Right lobe of liver (tissue), 6 donors: ENCODE measurements around the gene C3orf85. TPM values are rescaled to one million over a fixed set of nuclear protein-coding genes. Genes with fewer than 3 reads are reported as not detected.

Experiments
- ATAC-seq, 4 donors: fragments of 200-7000 bp; cut with Tn5 transposase; one replicate each; pipeline ENCODE4 v1.9.1; 2020; ENCODE audit warnings: mild to moderate bottlenecking in 4 of 4, moderate library complexity in 4 of 4
- DNase-seq, 3 donors: peaks; one replicate each; pipeline ENCODE4 v3.0.0-alpha.2; 2020
- H3K27ac ChIP-seq, 3 donors: fragments of 200-600 bp; one replicate each; pipeline ENCODE4 v1.8.0; 2022
- H3K27me3 ChIP-seq, 2 donors: fragments of 200-600 bp; one replicate each; pipeline ENCODE4 v1.8.0; 2022
- H3K36me3 ChIP-seq, 4 donors: fragments of 200-600 bp; sonication (generic) in 1 of 4; one replicate each; pipeline versions ENCODE4 v1.5.1 to v1.8.0; 2017 to 2022; ENCODE audit warnings: control low read depth in 1 of 4
- H3K4me1 ChIP-seq, 4 donors: fragments of 200-600 bp; sonication (generic) in 1 of 4; one replicate each; pipeline versions ENCODE4 v1.5.1 to v1.8.0; 2017 to 2022; ENCODE audit warnings: control low read depth in 1 of 4
- H3K4me3 ChIP-seq, 3 donors: fragments of 200-600 bp; one replicate each; pipeline ENCODE4 v1.8.0; 2022
- H3K9me3 ChIP-seq, 4 donors: fragments of 200-600 bp; sonication (generic) in 1 of 4; one replicate each; pipeline versions ENCODE4 v1.5.1 to v1.8.0; 2017 to 2022; ENCODE audit warnings: control low read depth in 1 of 4
- CTCF ChIP-seq, 4 donors: fragments of 200-600 bp in 3 of 4; fragments of 450-650 bp in 1 of 4; IDR thresholded peaks; one replicate each; pipeline versions ENCODE4 v1.5.1 to v1.8.0; 2016 to 2022; ENCODE audit warnings: antibody characterized with exemption in 4 of 4, mild to moderate bottlenecking in 2 of 4
- POLR2A ChIP-seq: fragments of 450-650 bp; IDR thresholded peaks from one replicate; pipeline ENCODE4 v1.6.1; 2017; ENCODE audit warnings: antibody characterized with exemption, mild to moderate bottlenecking
- WGBS: methylation state at CpG from one replicate; pipeline ENCODE4 v1.1.6; 2018; ENCODE audit warnings: low coverage, low lambda C conversion rate; ENCODE audit not compliant: insufficient coverage; ENCODE audit errors: missing lambda C conversion rate; 5-methylcytosine and 5-hydroxymethylcytosine counted together
- intact Hi-C, 2 donors: fragments of 100-400 bp; cut with DNase I; formaldehyde crosslinking; loops; one replicate each; pipeline versions ENCODE4 v1.11.2 to v1.14.1; 2022
- total RNA-seq, 6 experiments: library from RNA; depleted of rRNA in 2 of 6; stranded (reverse); fragments of >200 nt in 2 of 6; fragmentation: NEBNext Ultra II Directional in 3 of 6; extraction: Animal tissue kit (Norgen Biotek cat#: 25700) in 3 of 6; gene quantifications; one replicate each; pipeline versions ENCODE4 v1.1.0 to v1.2.4, GENCODE V29; 2016 to 2023
- donor health status: DM: no; HTN: yes; CAD: no.
- donor health status: DM: no; HTN: no; CAD: no.
- donor health status: DM: no; HTN: no; CAD: no.
- donor health status: DM: no; HTN: yes; CAD: no.
- donor health status: DM: no; HTN: yes; CAD: no.

Gene C3orf85
- total RNA-seq, 6 experiments from 2014 or later = 3.3 to 12.6 (median 9.5) TPM

GRCh38 chr3:109115451-109115850, 21.1 kb upstream of the C3orf85 start:
- Histone ChIP-seq H3K9me3 (no peaks in the 10 kb centered on the region), H3K27me3 (no peaks in the 10 kb centered on the region), H3K27ac (no peak overlapping the region), H3K4me1 (no peaks in the 10 kb centered on the region), H3K36me3 (no peaks in the 10 kb centered on the region), H3K4me3 (no peak overlapping the region)
- ATAC-seq (no peak), DNase-seq (no peak)
- TF ChIP-seq CTCF (IDR thresholded peaks at IDR 0.05) (no peak), POLR2A (no peak)
- intact Hi-C loops = no loop called here
- 77% methylated on average over 2 of the region's 2 CpGs for WGBS

GRCh38 chr3:109116031-109116430, 20.5 kb upstream of the C3orf85 start:
- DNase-seq = no peak
- TF ChIP-seq CTCF (IDR thresholded peaks at IDR 0.05) = no peak
- no peak for TF ChIP-seq POLR2A
- Histone ChIP-seq H3K27me3 (no peaks in the 10 kb centered on the region), H3K4me3 (no peak overlapping the region), H3K9me3 (no peaks in the 10 kb centered on the region), H3K27ac (no peak overlapping the region), H3K36me3 (no peaks in the 10 kb centered on the region), H3K4me1 (no peaks in the 10 kb centered on the region)
- WGBS = 86% methylated on average over 2 of the region's 2 CpGs
- no peak for ATAC-seq
- intact Hi-C loops = no loop called here

- no peak for TF ChIP-seq CTCF (IDR thresholded peaks at IDR 0.05)
- TF ChIP-seq POLR2A = no peak
- intact Hi-C loops = no loop called here
- WGBS = 91% methylated on average over 18 of the region's 38 CpGs
- Histone ChIP-seq H3K4me3 (no peak within 1 kb of the TSS), H3K27me3 (no peaks in the 10 kb centered on the region), H3K36me3 (no peaks in the 10 kb centered on the region), H3K9me3 (no peaks in the 10 kb centered on the region), H3K27ac (no peak within 1 kb of the TSS), H3K4me1 (no peaks in the 10 kb centered on the region)
- ATAC-seq = no peak
- DNase-seq = peak in 1 of 3 donors; percentile 16
Measured at GRCh38 chr3:109117939-109118338, 18.6 kb upstream of the C3orf85 start, which contains the start of gene MORC1. TSS of gene MORC1 (minus strand) at chr3:109118134. CDS start at chr3:109118059, 75 bp downstream.

- Histone ChIP-seq H3K27ac (no peak overlapping the region), H3K36me3 (no peaks in the 10 kb centered on the region), H3K4me1 (no peaks in the 10 kb centered on the region), H3K9me3 (no peaks in the 10 kb centered on the region), H3K4me3 (no peak overlapping the region), H3K27me3 (no peaks in the 10 kb centered on the region)
- TF ChIP-seq POLR2A (no peak), CTCF (IDR thresholded peaks at IDR 0.05) (no peak)
- DNase-seq (peak in 2 of 3 donors; percentile 20 to 65), ATAC-seq (peak; percentile 69 to 79 (median 75))
- intact Hi-C loops = no loop called here
- WGBS = 37% methylated on average over 7 of the region's 7 CpGs
Measured at GRCh38 chr3:109118584-109118983, 17.9 kb upstream of the C3orf85 start.

GRCh38 chr3:109122690-109123089, 13.8 kb upstream of the C3orf85 start:
- intact Hi-C loops = no loop called here
- Histone ChIP-seq H3K27ac (no peak overlapping the region), H3K36me3 (no peaks in the 10 kb centered on the region), H3K27me3 (no peaks in the 10 kb centered on the region), H3K4me1 (no peaks in the 10 kb centered on the region), H3K4me3 (no peak overlapping the region), H3K9me3 (no peaks in the 10 kb centered on the region)
- ATAC-seq = peak in 1 of 4 donors; percentile 42
- no peak for DNase-seq
- no peak for TF ChIP-seq POLR2A
- TF ChIP-seq CTCF (IDR thresholded peaks at IDR 0.05) = no peak
